Stimulated activated CD4-positive, alpha-beta T cell treated with anti-CD3 and anti-CD28 coated beads, Interleukin-1b, Interleukin-23, amount 100 ng/mL, for 1 hour (primary cell): Measurements from ENCODE around the gene ARHGAP28.
"Not testable (repeated sequence)": the region's sequence is repeated elsewhere in the genome, so short reads cannot be mapped to it uniquely, and the experiment has no call there.

Experiments used
- DNase-seq, 2 donors: peaks; one replicate each; pipeline ENCODE4 v3.0.0-alpha.2; 2020; ENCODE audit warnings: low read depth in 2 of 2

Gene ARHGAP28

GRCh38 chr18:6820314-6820713 is 90.8 kb downstream of the ARHGAP28 start:
- DNase-seq, result no peak

GRCh38 chr18:6821356-6821755 is 91.8 kb downstream of the ARHGAP28 start:
- DNase-seq, result no peak

GRCh38 chr18:6827161-6827560 is 97.6 kb downstream of the ARHGAP28 start:
- DNase-seq, result not testable (repeated sequence)

DNA sequence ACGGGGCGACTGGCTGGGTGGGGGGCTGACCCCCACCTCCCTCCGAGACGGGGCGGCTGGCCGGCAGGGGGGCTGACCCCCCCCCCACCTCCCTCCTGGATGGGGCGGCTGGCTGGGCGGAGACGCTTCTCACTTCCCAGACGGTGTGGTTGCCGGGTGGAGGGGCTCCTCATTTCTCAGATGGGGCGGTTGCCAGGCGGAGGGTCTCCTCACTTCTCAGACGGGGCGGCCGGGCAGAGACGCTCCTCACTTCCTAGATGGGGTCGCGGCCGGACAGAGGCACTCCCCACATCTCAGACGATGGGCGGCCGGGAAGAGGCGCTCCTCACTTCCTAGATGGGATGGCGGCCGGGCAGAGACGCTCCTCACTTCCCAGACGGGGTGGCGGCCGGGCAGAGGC is 98.0 kb downstream of the ARHGAP28 start:
- not testable (repeated sequence) for DNase-seq

- DNase-seq, result no peak
Observed at GRCh38 chr18:6830916-6831315, 101.4 kb downstream of the ARHGAP28 start.

DNA sequence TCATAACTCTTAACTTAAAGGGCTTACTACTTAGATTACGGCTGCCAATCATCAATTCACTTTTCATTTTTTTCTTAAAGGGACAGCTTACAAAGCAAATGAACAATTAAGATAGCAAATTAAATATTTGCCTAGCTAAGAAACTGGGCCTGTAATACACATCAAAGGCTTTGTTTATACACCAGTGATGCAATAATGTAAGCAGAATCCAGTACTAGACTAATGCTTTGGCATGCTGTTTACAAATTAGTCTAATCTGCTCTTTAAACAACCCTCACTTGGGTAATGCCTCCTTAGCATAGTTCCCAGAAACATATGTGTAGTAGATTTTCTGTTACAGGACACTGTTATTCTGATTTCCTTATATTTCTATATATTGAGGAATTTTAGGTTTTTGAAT is 105.8 kb downstream of the ARHGAP28 start:
- no peak for DNase-seq

- no peak for DNase-seq
Observed at GRCh38 chr18:6836331-6836730, 106.8 kb downstream of the ARHGAP28 start.

DNA sequence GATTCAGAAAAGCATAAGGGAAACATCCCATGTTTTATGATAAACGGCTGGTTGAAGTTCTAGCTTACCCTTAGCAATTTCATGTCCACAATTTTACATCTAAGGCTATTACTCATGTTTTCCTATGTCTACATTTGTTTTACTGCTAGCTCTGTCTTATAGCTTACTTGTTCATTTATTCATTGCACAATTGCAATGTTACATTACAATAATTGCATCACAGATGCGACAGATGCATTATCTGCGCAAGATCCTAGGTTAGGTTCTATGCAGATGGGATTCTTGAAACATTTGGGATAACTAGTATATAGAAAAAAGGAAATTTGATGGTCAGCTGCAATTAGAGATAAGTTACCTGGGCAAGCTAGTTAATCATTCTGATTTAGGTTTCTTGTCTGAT is 108.4 kb downstream of the ARHGAP28 start:
- no peak for DNase-seq

- DNase-seq, result no peak
Observed at GRCh38 chr18:6842081-6842480, 112.6 kb downstream of the ARHGAP28 start.

DNA sequence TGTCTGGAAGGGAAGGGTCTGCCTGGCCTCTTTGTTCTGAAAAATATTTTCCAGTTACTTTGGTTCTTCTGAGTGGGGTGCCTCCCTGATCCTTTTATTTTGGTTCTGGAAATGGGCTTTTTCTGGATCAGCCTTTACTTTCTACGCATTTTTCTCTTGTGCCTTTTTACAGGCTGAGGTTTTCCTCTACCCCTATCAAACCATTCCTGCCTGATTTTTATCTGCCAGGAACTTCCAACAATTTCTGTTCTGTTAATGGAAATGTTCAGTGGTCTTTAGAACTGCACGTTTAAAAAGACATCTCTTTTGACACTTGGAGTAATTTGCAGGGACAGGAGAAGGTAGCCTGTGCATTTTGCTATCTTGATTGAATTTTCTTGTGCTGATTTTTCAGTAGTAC is 113.8 kb downstream of the ARHGAP28 start:
- no peak for DNase-seq

- DNase-seq, result not testable (repeated sequence)
Observed at GRCh38 chr18:6845521-6845920, 116.0 kb downstream of the ARHGAP28 start.

GRCh38 chr18:6850396-6850795 is 120.9 kb downstream of the ARHGAP28 start:
- no peak for DNase-seq

DNA sequence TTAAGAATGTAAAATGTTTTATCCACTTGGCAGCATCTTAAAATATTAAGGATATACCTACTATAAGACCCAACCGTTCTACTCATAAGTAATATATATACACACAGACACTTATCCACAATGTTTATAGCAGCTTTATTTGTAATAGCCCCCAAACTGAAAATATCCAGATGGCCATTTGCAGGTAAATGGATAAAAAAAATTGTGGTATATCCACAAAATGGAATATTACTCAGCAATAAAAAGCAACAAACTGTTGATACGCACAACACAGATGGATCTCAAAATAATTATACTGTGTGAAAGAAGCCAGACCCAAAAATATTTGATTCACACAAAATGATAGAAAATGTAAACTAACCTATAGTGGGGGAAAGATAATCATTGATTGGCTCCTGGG is 122.0 kb downstream of the ARHGAP28 start:
- DNase-seq, result no peak

DNA sequence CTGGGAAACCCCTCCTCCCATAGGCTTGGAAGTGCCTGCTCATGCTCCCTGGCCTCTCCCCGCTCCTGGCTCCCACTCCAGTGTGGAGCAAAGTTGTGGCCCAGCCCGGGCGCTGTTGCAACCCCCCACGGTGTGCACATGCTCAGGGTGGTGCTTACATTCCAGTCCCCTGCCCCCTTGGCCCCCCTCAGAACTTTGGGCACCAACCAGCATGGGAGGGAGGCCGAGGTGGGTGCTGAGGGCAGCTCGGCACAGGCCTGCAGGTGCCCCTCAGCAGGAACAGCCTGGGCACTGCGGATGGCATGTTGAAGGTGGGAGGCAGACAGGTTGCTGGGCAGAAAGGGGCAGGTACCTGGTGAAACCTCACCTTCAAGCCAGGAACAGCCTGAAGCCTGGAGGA is 125.3 kb downstream of the ARHGAP28 start:
- DNase-seq, result no peak

DNA sequence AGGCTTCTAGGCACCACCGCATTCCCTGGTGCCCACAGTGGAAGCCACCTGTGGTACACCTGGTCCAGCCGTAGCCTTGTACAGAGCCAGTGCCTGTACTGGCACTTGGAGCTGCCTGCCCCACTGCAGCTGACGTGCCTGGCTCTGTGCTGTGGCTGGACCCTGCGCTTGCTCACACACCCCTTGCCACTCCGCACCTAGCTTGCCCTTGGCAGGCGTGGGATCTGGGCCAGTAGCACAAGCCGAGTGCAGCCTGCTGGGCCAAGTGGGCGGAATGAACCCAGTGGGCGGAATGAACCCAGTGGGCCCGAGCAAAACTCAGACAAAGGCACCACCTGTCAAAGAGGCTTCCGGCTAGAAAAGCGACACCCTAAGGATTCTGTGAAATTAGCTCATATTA is 126.3 kb downstream of the ARHGAP28 start:
- DNase-seq, result no peak

DNA sequence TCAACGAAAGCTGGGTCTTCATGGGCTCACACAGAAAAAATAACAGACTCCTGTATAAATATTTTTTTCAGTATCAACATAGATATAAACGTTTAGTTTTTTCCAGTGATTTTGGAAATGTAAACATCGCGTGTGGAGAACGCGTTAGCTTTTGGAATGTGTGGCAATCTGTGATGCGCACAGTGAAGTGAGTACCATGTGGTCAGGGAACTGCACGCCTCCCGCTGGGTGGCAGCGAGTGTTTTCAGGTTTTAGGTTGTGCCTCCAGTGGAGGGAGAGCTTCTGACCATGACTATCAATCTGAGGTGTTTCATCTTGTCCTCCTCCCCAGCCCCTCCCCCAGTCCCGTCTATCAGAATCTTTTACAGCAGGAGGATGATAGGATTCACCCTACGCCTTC is 127.8 kb downstream of the ARHGAP28 start:
- DNase-seq, result no peak

DNA sequence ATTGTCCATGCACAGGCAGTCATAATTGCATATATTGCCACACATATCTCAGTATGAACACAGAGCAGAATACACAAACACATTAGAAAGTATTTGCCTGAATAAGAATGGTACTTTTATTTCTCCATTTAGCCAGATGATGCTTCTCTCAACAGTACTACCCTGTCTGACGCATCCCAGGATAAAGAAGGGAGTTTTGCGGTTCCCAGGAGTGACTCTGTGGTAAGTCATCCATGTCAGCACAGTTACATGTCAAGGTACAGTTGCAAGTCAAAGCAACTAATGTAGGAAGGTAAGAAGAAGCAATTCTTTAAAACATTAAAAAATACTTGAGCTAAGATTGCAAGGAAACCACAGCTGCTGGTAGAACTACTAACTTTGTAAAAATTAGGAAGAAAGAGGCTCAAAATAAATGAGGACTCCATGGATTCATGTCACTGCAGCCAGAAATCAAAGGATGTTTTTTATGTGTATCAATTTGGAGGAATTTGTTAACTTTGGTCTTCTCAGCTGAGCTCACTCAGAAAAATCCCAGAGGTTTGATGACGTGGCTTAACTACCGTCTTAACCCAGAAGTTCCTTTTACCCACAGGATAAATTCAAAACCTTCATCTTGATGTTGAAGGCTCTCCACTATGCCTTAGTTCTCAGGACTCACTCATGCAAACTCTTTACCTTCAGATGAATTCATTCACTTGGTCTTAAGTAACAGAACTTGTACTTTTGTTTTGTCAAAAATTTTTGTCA is 130.3 kb downstream of the ARHGAP28 start:
- no peak for DNase-seq

DNA sequence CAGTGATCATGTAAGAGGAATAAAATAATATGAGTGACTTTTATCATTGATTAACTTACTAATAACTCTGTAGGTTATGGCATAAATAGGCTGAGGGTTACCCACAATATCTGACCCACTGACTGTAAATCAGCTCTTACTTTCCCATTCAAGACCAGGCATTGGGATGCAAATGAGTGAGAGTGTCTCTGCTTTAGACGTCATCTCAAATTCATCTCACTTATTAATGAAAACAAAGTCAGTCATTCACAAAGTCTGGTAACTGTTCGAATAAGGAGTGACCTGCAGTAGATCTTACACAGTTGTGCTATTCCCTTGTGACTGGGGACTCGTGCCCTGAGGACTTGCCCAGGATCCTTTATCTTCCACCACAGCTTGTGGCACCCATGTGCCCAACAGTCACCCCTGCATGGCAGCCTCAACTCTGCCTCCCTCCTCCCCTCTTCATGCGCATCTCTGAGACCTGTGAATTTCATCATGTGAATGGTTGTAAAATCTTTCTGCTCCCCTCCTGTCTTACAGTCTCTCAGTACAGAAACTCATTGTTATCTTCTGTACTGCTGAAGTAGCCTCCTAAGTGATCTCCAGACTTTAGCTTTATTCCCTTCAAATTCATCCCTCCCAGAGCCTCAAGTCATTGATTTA is 131.4 kb downstream of the ARHGAP28 start:
- no peak for DNase-seq

- DNase-seq, result no peak
Observed at GRCh38 chr18:6865251-6865650, 135.7 kb downstream of the ARHGAP28 start.

DNA sequence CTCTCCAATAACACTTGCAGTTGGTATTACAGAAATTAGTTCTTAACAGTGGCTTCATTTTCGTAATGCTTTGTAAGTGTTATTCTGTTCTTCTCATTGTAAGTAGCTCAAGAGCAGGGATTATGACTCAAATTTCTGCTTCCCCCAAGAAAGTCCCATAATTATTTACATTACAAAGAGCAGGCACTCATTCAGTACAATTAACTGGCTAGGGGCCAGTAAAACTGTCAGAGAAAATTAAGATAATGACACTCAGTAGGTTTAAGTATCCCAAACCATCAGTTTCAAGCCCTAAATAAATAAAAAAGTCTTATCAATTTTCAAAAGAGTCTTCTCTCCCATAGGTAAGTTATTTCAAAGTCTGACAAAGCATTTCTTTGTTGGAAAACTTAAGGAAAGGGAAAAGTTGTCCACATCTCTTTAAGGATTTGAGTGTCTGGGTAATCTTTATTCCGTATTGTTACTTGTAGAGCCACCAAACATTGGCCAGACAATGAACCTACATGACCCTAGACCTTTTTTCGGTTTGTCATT is 137.1 kb downstream of the ARHGAP28 start:
- no peak for DNase-seq

- DNase-seq, result no peak
Observed at GRCh38 chr18:6868033-6868432, 138.5 kb downstream of the ARHGAP28 start.

- no peak for DNase-seq
Observed at GRCh38 chr18:6871566-6871965, 142.1 kb downstream of the ARHGAP28 start.

- DNase-seq, result no peak
Observed at GRCh38 chr18:6873040-6873751, 143.7 kb downstream of the ARHGAP28 start.
